GM18873 (cell line): ENCODE results near the gene LPP.

Experiments
- ATAC-seq: cut with Tn5 transposase; IDR thresholded peaks from one replicate; pipeline ENCODE4 v1.9.1; 2021; ENCODE audit warnings: mild to moderate bottlenecking, moderate library complexity, moderate number of reproducible peaks; ENCODE audit not compliant: unreplicated experiment, low FRiP score

LPP gene

DNA sequence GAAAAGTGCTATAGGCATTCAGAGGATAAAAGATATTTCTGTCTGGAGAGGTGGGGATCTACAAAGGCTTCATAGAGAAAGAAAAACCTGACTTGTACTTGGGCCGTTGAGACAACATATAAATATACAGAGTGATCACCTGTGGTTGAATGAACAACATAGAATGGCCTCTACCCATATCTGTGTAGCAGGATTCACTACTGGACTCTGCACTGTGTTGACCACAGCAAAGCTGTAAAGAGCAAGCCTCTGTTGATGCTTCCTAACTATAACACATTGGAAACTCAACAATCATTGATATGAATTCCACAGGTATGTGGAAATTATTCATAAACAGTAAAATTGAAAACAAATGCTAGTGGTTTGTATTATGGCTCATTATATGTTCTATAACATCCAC is 19.1 kb upstream of the LPP start:
- no peak for ATAC-seq

DNA sequence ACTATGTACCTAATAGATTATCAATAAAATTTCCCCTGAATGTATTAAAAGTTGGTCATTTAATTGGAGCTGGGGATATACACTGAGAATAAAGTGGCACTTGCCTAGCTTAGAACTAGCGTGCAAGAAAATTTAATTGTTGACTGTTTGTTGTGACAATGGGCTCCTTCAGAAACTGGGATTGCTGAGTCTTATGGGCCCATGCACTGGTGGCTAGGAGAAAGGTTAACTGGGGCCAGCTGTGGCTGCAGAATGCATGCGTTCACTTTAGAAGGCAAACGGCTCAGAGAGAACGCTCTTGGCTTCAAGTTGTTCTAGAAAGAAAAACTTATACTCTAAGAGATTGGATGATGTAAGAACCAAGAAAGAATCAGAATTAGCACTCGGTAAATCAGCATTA is 18.7 kb upstream of the LPP start:
- no peak for ATAC-seq

DNA sequence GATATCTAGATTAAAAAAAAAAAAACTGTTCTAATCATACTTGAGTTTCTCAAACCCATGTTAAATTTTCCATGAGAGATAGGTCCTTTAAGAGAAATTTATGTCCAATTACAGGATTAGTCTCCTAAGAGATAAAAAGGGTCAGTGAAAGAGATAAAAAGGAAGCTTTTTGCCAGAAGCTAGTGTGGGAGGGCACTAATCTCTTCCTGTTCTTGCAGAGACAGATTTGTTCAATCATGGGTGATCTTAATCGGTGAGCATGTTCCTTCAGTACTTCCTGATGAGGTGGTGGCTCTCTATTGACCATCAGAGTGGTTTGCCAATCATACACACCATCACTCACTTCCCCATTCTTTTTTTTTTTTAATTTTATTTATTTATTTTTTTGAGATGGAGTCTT is 16.9 kb upstream of the LPP start:
- ATAC-seq, result no peak

DNA sequence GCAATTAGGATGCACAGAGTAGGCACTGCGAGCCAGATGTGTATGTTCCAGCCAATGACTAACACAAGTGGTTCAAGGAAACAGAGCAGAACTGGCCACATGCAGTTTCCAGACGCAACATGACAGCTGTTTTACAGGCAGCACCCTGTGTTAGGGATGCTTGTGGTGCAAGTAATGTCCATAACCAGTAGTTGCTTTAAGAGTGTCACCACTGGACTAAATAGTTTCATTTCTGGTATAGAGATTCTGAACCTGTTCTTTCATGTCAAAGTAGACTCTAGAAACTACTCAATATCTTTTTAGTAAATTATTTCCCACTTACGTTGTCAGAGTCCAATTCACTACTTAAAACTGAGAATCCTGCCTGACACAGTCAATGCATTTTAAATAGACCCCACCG is 14.5 kb upstream of the LPP start:
- ATAC-seq, result no peak

DNA sequence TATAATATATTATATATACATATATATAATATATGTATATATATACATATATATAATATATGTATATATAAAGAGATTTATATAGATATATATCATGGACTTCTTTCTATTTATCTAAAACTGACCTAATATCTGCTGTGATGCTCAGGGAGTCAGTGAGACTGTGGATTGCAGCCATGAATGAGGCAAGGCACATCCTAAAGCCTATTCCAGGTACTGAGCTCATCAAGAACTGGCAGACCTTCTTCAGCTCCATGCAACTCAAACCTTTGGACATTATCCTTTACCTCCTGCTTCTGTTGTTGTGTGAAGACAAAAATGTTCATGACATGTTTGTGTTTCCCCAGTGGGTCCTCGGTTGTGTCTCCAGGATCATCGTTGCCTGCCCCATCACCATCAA is 7.7 kb upstream of the LPP start:
- ATAC-seq, result no peak

DNA sequence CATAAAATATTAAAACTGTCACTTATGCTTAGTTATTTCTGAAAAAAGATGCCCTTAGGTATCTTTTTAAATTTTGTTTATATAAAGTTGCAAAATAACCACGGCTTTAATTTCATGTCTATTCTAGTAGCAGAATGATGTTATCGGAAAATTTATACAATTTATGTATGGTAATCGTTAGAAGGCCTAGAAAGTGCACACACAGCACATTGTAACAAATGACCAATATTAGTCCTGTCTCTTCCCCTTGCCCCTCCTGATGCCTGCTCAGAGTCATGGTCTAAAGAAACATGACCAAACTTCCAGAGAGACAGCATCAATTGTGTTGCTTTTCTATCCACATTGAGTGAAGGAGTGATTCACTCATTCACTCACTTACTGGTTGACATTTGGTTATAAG is 6.2 kb upstream of the LPP start:
- ATAC-seq, result no peak

DNA sequence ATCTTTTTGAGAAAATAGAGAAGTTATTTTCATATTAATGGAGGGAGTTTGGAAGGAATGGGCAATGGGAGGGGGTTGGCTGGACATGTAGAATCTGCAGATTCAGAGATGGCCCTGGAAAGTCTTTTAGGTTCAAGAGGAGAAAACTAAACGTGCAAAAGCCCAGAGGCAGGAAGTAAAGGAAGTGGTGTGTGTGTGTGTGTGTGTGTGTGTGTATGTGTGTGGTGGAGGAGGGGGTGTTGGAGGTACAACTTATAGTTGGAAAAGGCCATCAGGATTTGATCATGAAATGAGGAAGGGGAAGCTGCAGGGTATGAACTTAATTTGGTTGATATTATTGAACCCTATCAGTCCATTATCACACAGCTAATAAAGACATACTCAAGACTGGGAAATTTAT is 5.6 kb upstream of the LPP start:
- no peak for ATAC-seq

DNA sequence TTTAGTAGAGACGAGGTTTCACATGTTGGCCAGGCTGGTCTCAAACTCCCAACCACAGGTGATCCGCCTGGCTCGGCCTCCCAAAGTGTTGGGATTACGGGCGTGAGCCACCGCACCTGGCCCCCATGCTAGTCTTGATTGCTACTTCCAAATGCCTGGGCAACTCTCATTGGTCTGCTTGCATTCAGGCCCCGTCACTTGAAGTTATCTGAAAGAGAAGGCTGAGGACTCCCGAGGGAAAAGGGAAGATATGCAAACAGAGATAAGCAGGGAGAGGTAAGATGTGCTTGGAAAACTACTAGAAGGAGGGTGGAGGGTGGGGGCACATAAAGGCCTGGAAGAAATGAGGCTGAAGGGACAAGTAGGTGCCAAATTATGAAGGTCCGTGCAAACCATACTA is 4.4 kb upstream of the LPP start:
- ATAC-seq, result no peak

DNA sequence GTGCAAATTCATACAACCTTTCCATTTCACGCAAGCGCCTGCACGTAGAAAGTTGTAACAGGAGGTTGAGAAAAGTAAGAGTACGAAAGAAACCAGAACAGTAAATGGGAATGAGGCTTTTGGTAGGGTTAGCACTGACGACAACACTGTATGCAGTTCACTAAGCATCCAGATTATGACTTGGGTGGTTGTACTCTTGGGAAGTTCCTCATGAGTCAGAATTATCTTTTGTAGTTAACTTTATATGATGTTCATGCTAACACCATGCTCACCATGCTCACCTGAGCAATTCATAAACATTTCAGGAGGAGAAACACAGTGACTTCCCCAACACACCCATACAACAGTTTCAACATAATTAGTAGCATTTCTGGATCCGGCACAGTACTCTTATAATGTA is 3.0 kb upstream of the LPP start:
- no peak for ATAC-seq

DNA sequence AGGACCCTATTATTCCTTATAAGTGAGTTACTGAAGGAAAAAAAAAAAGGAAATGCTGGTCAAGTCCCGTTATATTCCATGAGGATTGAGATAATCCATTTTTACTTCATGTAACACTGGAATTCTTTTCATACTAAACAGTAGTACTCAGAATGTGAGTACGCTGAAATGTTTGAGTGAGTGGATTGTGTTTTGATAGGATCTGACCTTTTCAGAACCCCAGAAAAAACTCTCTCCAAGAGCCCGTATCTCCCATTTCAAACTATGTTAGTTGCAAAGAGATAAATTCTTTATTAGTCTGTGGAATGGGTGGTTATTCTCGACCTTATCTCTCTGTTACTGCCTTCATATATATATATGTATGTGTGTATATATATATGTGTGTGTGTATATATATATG is 2.5 kb upstream of the LPP start:
- no peak for ATAC-seq

DNA sequence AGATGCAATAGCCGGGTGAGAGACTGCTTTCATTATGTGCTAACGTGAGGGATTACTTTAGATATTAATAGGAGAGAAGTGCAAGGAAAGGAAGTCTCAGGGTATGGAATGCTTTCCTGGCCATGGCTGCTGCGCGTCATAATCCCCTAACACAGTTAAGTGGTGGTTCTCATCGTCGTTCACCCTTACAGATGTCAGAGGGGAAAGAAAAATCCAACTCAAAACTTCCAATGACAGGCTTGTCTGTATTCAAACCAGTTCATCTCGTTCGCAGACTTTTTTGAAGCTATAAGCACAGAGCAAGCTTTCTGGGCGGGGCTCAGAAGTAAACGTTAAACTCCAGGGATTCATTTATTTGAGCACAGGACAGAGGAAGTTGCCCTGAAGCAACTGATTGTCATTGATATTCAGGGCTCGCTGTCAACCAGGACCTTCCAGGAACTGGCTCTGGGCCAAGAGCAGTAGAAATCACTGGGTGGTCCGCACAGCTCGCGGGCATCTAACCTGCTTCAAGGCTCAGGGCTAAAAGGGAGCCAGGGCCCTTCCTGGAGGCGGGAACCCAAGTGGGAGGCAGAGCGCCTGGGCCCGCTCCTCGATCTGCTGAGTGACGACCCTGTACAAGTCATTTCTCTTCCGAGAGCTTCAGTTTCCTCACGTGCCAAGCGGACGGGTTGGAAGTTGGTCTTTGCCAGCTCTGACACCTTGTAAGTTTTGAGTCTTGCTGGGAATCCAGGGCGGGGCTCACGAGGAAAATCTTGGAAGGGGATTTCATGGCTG is 1.1 kb upstream of the LPP start:
- no peak for ATAC-seq

DNA sequence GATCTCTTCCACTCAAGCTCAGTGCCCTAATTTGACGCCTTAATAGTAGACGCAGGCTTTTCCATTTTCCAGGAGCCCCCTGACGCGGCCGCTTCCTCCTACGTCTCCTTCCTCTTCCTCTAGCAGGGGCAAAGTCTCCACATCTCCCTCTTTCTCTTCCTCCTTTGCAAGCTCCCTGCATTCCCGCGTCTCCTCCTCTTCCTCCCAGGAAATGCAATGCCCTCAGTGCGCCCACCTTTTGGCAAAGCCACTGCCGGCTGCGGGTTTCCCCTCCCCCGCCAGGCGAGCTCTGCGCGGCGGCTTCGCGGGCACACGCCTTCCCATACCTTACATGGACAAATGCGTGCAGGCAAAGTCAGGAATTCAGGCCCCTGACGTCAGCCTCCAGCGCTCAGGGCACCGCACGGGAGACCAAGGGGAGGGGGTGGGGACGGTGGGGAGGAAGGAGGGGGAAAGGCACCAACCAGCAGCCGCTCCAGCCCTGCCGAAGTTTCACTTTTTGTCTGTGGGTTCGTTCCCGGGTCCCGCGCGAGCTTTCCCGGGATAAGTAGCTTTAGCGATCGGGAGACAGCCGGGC is 432 bp upstream of the LPP start:
- peak; percentile 10 for ATAC-seq

DNA sequence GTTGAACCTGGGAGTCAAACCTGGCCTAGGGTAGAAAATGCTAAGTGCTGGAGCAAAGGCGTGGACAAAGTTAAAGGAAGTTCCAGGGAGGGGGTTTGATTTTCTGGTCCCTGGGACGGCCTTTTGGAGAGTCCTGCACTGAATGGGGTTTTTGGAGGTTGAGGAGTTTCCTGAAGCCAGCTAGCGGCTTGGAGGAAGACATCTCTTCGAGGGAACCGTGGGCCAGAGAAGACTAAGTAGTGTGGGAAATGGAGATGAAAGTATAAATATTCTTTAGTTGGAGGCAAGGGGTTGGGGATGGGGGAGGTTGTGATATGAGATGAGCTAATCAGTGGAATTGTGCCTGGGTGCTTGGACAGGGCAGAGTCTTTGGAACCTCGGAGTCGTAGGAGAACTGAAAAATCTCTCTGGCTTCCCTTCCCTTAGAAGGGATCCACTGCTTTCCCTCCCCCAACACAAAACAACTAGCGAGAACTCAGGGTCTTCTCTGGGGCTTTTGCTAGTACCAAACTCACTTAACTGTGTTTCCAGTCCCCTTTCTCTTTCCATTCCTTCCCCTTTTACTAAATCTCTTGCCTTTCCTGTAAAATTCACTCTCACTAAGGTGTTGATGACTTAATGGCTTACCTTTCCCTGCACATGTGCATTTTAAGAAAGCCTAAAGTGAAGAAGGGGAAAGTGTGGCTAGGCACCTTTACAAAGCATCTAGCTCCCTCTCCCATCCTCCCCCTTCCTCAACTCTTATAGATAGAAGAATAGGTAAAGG is 1.0 kb downstream of the LPP start:
- no peak for ATAC-seq

DNA sequence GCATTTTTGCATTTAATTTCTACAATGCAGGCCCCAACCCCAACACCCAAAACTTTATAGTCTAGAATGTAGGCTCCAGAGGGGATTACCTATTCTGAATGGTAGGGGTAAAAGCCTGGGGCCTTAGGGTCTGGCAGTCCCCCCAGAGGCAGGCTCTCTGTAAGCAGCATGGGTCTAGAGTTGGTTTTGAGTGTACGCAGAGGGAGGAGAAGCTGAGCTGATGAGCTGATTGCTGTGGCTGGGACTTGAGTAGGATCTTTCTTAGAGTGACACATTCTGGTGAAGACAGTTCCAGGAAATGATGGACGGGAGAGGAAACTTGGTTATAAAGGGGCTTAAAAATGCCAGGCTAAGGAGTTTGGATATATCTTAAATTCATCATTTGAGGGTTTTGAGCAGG is 2.1 kb downstream of the LPP start:
- ATAC-seq, result no peak

DNA sequence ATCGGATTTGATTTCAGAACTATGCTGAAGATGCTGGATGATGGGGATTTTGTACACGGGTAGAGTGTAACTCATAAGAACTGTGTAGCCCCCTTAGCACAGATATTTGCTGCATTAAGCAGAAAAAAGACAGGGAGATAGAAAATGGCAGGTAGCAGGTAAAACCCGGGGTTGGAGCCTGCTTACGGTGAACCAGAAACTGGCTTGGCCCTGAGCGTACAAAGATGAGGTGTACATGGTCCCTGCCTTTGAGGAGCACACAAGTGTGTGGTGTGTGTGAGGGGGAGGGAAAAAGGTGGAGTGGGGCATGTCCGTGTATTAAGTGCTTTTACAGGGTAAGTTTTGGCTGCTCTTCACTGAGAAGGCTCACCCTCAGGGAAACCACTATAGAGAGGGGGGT is 3.5 kb downstream of the LPP start:
- ATAC-seq, result no peak

DNA sequence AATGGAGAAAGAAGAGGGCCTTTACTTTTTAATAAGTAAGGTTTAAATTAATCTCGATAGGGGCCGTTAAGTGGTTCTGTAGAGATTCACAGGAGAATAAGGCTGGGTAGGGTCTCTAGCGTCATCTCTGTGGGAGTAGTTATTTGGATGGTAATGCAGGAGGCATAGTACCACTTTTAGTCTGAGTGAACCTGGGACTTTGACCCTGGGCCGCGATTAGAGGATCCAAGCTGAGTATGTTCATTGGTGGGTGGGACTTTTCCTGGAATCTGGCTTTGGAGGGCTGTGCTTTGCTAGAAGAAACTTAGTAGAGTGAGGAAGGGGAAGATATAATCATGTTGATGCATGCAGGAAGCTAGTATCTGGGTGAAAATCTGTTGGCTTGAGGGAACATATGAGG is 4.0 kb downstream of the LPP start:
- no peak for ATAC-seq

DNA sequence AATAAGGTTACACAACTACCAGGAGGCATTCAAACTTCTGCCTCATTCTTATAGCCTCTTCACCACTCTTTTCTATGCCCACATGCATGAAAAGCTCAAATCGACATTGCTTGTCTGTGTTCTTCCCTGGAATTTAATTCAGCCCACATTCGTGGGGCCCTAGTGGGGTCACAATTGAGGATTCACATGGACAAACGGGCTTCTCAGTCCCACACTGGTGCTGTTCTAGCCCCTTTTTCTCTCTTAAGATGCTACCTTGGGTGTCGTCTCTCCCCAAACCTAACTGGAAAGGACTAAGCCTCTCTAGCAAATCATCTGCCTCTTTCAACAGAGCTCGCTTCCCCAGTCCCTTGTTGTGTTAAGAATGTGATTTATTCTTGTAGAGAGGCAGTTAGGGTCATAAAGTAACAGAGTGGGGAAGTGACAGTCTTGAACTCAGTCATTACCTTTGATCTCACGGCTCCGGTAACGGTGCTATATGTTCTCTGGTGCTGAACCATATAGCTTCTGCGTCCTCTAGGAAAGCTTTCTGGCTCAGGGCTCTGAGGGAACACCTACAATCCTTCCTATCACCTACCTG is 4.9 kb downstream of the LPP start:
- no peak for ATAC-seq

DNA sequence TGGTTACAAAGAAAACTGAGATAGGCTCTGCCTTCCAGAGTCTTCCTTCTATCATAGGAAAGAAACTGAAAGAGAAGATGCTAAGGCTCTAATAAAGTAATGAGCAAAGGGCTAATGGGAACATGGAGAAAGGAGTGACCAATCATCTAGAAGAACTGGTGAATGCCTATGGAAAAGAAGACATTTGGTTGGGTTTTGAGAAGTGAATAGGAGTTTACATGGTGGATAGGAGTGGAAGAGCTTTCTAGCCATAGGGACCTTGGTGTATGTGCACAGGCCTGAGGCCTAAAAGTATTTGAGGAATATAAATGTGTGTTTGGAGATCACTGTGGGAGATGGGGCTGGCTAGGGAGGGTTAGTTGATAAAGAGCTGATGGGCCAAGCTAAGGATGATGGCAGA is 6.8 kb downstream of the LPP start:
- no peak for ATAC-seq

DNA sequence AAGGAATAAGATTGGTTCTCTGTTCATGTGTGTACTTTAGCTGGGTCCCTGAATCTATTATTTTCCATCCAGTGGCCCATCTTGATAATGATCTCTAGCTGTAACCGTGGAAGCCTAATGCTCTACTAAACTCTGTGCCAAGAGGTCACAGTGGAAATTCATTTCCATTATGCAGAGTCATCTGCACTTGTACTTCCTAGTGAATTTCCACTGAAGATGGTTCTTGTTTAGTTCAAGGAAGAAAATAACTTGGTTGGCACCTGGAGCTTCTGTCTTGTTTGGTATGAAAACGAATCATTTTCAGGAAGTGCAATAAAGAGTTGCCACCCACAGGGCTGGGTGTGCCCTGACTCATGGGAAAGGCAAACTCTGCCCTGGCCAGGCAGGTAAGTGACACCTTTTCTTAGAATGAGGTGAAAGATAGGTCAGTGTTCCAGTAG is 10.3 kb downstream of the LPP start:
- ATAC-seq, result no peak

DNA sequence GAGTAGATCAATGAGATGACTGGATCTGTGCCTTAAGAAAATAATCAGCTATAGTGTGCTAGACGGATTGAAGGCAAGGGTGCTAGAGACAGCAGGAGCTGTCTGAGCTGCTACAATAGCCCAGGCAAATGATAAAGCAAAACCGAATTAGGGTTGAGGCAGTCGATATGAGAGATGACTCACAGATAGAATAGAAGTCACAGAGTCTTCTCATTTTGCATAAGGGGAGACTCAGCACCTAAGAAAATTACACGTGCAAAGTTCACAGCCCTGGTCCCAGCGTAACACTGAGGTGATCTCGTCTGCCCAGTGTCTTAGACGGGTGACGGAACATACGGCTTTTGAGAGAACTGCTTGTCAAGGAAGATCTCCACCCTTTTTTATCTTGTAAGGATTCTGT is 11.6 kb downstream of the LPP start:
- ATAC-seq, result no peak

DNA sequence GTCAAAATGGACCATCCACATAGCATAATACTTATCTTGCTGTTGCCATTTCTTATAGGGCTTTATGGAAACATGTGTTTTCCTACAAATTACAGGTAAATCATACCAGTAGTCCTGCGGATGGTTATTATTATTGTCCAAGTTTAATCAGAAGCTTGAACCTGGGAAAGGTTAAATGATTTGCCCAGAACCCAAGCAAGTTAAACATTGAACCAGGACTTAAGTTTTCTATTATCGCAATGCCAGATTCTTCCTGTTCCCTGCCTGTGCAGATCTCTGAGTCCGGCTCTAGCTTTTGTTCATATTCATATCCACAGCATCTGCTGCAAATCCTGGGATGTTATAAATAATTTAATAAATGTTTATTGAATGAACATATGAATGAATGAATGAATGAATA is 12.5 kb downstream of the LPP start:
- no peak for ATAC-seq
